KMS-11 (cell line): ENCODE results near the gene CABLES1.
"Not testable (repeated sequence)": the region's sequence is repeated elsewhere in the genome, so short reads cannot be mapped to it uniquely, and the experiment has no call there.

Experiments used
- H2AFZ ChIP-seq: fragments of 200-600 bp; sonication (generic); 2 replicates; pipeline ENCODE4 v1.6.1; 2016; ENCODE audit warnings: antibody characterized with exemption, mixed run types, low read depth
- H3K27ac ChIP-seq: fragments of 200-600 bp; sonication (generic); 2 replicates; pipeline ENCODE4 v1.6.1; 2016; ENCODE audit warnings: mild to moderate bottlenecking, mixed run types
- H3K27me3 ChIP-seq: fragments of 200-600 bp; sonication (generic); 2 replicates; pipeline ENCODE4 v1.6.1; 2017; ENCODE audit warnings: mild to moderate bottlenecking, low read depth, mixed run types, moderate library complexity; ENCODE audit not compliant: insufficient read depth
- H3K36me3 ChIP-seq: fragments of 200-600 bp; sonication (generic); 2 replicates; pipeline ENCODE4 v1.6.1; 2017; ENCODE audit warnings: mild to moderate bottlenecking, mixed run types; ENCODE audit not compliant: insufficient read depth
- H3K4me1 ChIP-seq: fragments of 200-600 bp; sonication (generic); 2 replicates; pipeline ENCODE4 v1.6.1; 2016; ENCODE audit warnings: mild to moderate bottlenecking, low read depth, mixed run types; ENCODE audit not compliant: poor library complexity, severe bottlenecking
- H3K4me2 ChIP-seq: fragments of 200-600 bp; sonication (generic); 2 replicates; pipeline ENCODE4 v1.7.0; 2016; ENCODE audit warnings: mild to moderate bottlenecking, mixed run types
- H3K4me3 ChIP-seq: fragments of 200-600 bp; sonication (generic); IDR thresholded peaks from 2 replicates; pipeline ENCODE4 v1.6.1; 2017; ENCODE audit warnings: low read depth, low read length, mixed read lengths; ENCODE audit not compliant: insufficient read depth
- H3K79me2 ChIP-seq: fragments of 200-600 bp; sonication (generic); 2 replicates; pipeline ENCODE4 v1.6.1; 2016; ENCODE audit warnings: low read depth, mixed run types; ENCODE audit not compliant: insufficient read depth
- H3K9ac ChIP-seq: fragments of 200-600 bp; sonication (generic); 2 replicates; pipeline ENCODE4 v1.6.1; 2016; ENCODE audit warnings: mild to moderate bottlenecking, mixed run types
- H4K20me1 ChIP-seq: fragments of 200-600 bp; sonication (generic); 2 replicates; pipeline ENCODE4 v1.6.1; 2016; ENCODE audit warnings: mild to moderate bottlenecking, mixed run types; ENCODE audit not compliant: insufficient read depth
- CTCF ChIP-seq: fragments of 200-600 bp; sonication (generic); conservative IDR thresholded peaks from 2 replicates; pipeline ENCODE4 v1.6.1; 2017; ENCODE audit warnings: low read depth, mild to moderate bottlenecking, antibody characterized with exemption, low read length, moderate library complexity, mixed read lengths

CABLES1 gene

GRCh38 chr18:23240609-23240930 lies 105.3 kb downstream of the CABLES1 start:
- Histone ChIP-seq H3K4me3 (no peak overlapping the region), H3K4me1 (peaks cover 95% of the 10 kb centered on the region), H4K20me1 (no peaks in the 10 kb centered on the region), H3K9ac (peak overlapping the region; percentile 44), H3K36me3 (peaks cover 36% of the 10 kb centered on the region; the same call in 1 of the 2 replicates), H2AFZ (no peak overlapping the region), H3K4me2 (peak overlapping the region; percentile 75), H3K27me3 (no peaks in the 10 kb centered on the region), H3K79me2 (peaks cover 30% of the 10 kb centered on the region), H3K27ac (peak overlapping the region; percentile 89)
- no peak for TF ChIP-seq CTCF

- peak overlapping the region; percentile 89 for H3K27ac ChIP-seq
- H3K9ac ChIP-seq, result peak overlapping the region; percentile 44; the same call in 1 of the 2 replicates
- H3K4me3 ChIP-seq, result not testable (repeated sequence)
Observed at GRCh38 chr18:23241833-23242496, 106.7 kb downstream of the CABLES1 start.

GRCh38 chr18:23243178-23243577 lies 107.9 kb downstream of the CABLES1 start:
- H3K27me3 ChIP-seq, result no peaks in the 10 kb centered on the region
- H3K4me2 ChIP-seq, result peak overlapping the region; percentile 51
- H3K4me3 ChIP-seq, result no peak overlapping the region
- H3K36me3 ChIP-seq, result peaks cover 23% of the 10 kb centered on the region; the same call in 1 of the 2 replicates
- H3K79me2 ChIP-seq, result peaks cover 25% of the 10 kb centered on the region
- no peak for TF ChIP-seq CTCF
- no peak overlapping the region for H2AFZ ChIP-seq
- H4K20me1 ChIP-seq, result no peaks in the 10 kb centered on the region
- H3K4me1 ChIP-seq, result peaks cover 69% of the 10 kb centered on the region
- peak overlapping the region; percentile 89 for H3K27ac ChIP-seq
- H3K9ac ChIP-seq, result no peak overlapping the region

More at GRCh38 chr18:23241833-23242496, 106.7 kb downstream of the CABLES1 start:
- H3K27me3 ChIP-seq, H4K20me1 ChIP-seq, H2AFZ ChIP-seq: not testable (repeated sequence)
- Histone ChIP-seq H3K4me1 (peaks cover 81% of the 10 kb centered on the region), H3K36me3 (peaks cover 33% of the 10 kb centered on the region; the same call in 1 of the 2 replicates), H3K79me2 (peaks cover 25% of the 10 kb centered on the region), H3K4me2 (peak overlapping the region; percentile 75)

- no peaks in the 10 kb centered on the region for H4K20me1 ChIP-seq
- H3K4me2 ChIP-seq, result peak overlapping the region; percentile 51; the same call in 1 of the 2 replicates
- H3K36me3 ChIP-seq, result peaks cover 17% of the 10 kb centered on the region; the same call in 1 of the 2 replicates
- no peak for TF ChIP-seq CTCF
- peaks cover 20% of the 10 kb centered on the region for H3K79me2 ChIP-seq
- no peak overlapping the region for H2AFZ ChIP-seq
- H3K27me3 ChIP-seq, result no peaks in the 10 kb centered on the region
- no peak overlapping the region for H3K4me3 ChIP-seq
- peak overlapping the region; percentile 89; the same call in 1 of the 2 replicates for H3K27ac ChIP-seq
- H3K9ac ChIP-seq, result no peak overlapping the region
- H3K4me1 ChIP-seq, result peaks cover 63% of the 10 kb centered on the region
Observed at GRCh38 chr18:23243816-23244215, 108.5 kb downstream of the CABLES1 start.

GRCh38 chr18:23244401-23244800 lies 109.1 kb downstream of the CABLES1 start:
- no peak overlapping the region for H3K9ac ChIP-seq
- H2AFZ ChIP-seq, result no peak overlapping the region
- peak overlapping the region; percentile 89; the same call in 1 of the 2 replicates for H3K27ac ChIP-seq
- H3K4me3 ChIP-seq, result no peak overlapping the region
- peak overlapping the region; percentile 51; the same call in 1 of the 2 replicates for H3K4me2 ChIP-seq
- TF ChIP-seq CTCF, result no peak
- H3K79me2 ChIP-seq, result peaks cover 20% of the 10 kb centered on the region
- no peaks in the 10 kb centered on the region for H3K27me3 ChIP-seq
- no peaks in the 10 kb centered on the region for H4K20me1 ChIP-seq
- H3K36me3 ChIP-seq, result peaks cover 17% of the 10 kb centered on the region; the same call in 1 of the 2 replicates
- H3K4me1 ChIP-seq, result peaks cover 57% of the 10 kb centered on the region
